GM21515 (cell line): ENCODE results near the gene TKT.

Source experiments
- ATAC-seq: cut with Tn5 transposase; IDR thresholded peaks from one replicate; pipeline ENCODE4 v1.9.1; 2021; ENCODE audit not compliant: unreplicated experiment

The TKT gene

GRCh38 chr3:53198256-53198977 is 57.4 kb downstream of the TKT start:
- ATAC-seq = no peak

- ATAC-seq = no peak
Measured at GRCh38 chr3:53196575-53197407, 59.0 kb downstream of the TKT start.

- ATAC-seq = no peak
Measured at GRCh38 chr3:53195602-53196574, 59.9 kb downstream of the TKT start.

- ATAC-seq = no peak
Measured at GRCh38 chr3:53195066-53195450, 60.8 kb downstream of the TKT start.

- no peak for ATAC-seq
Measured at GRCh38 chr3:53194210-53195065, 61.4 kb downstream of the TKT start.

- no peak for ATAC-seq
Measured at GRCh38 chr3:53193466-53194209, 62.2 kb downstream of the TKT start.

- ATAC-seq = peak; percentile 42
Measured at GRCh38 chr3:53192608-53193007, 63.2 kb downstream of the TKT start.

- no peak for ATAC-seq
Measured at GRCh38 chr3:53191836-53192480, 63.9 kb downstream of the TKT start.

GRCh38 chr3:53190659-53191058 is 65.2 kb downstream of the TKT start:
- ATAC-seq = peak; percentile 55

- no peak for ATAC-seq
Measured at GRCh38 chr3:53189276-53189675, 66.5 kb downstream of the TKT start.

GRCh38 chr3:53188720-53189119 is 67.1 kb downstream of the TKT start:
- ATAC-seq = no peak

GRCh38 chr3:53188136-53188685 is 67.6 kb downstream of the TKT start:
- ATAC-seq = no peak

- ATAC-seq = no peak
Measured at GRCh38 chr3:53187430-53187829, 68.4 kb downstream of the TKT start.

GRCh38 chr3:53186726-53187125 is 69.1 kb downstream of the TKT start:
- ATAC-seq = no peak

- ATAC-seq = no peak
Measured at GRCh38 chr3:53185761-53186465, 69.9 kb downstream of the TKT start.

- ATAC-seq = no peak
Measured at GRCh38 chr3:53184701-53185100, 71.1 kb downstream of the TKT start.

GRCh38 chr3:53183514-53183913 is 72.3 kb downstream of the TKT start:
- ATAC-seq = no peak

- no peak for ATAC-seq
Measured at GRCh38 chr3:53182764-53183355, 73.0 kb downstream of the TKT start.
